A549 (cell line): ENCODE measurements around the gene RUNDC3A.

Experiments used
- CEBPB ChIP-seq, 2 experiments: fragments of >200 bp in 1 of 2; sonication (Bioruptor Twin) in 1 of 2; formaldehyde crosslinking in 1 of 2; IDR thresholded peaks; 2 replicates each; pipeline ENCODE4 v1.6.1; 2012 to 2016
- CHD2 ChIP-seq: fragments of 150-350 bp; IDR thresholded peaks from 2 replicates; pipeline ENCODE4 v1.6.1; 2014; ENCODE audit warnings: low read length; ENCODE audit not compliant: partially characterized antibody
- FOSL2 ChIP-seq, 2 experiments: fragments of 450-650 bp in 1 of 2; fragments of >200 bp in 1 of 2; sonication (Bioruptor Twin) in 1 of 2; formaldehyde crosslinking; IDR thresholded peaks; 2 replicates each; pipeline versions ENCODE4 v1.5.0 to v1.6.1; 2016 to 2020; ENCODE audit warnings: mild to moderate bottlenecking in 1 of 2, moderate library complexity in 1 of 2
- JUN ChIP-seq, 2 experiments: fragments of >200 bp; sonication (Bioruptor Twin); formaldehyde crosslinking; IDR thresholded peaks; 2 replicates in 1 of 2; 3 replicates in 1 of 2; pipeline ENCODE4 v1.6.1; 2016 to 2017
- PHF8 ChIP-seq: fragments of 200-600 bp; sonication (generic); IDR thresholded peaks from 2 replicates; pipeline ENCODE4 v1.6.1; 2016; ENCODE audit warnings: low read depth, mild to moderate bottlenecking, antibody characterized with exemption, moderate library complexity, borderline replicate concordance
- POLR2A ChIP-seq: IDR thresholded peaks from 2 replicates; pipeline ENCODE4 v1.6.1; 2012; ENCODE audit warnings: mild to moderate bottlenecking, low read length
- TP53 ChIP-seq: fragments of 250-450 bp; sonication (Bioruptor Pico); IDR thresholded peaks from 2 replicates; pipeline ENCODE4 v1.5.0; 2021; ENCODE audit warnings: mild to moderate bottlenecking, moderate library complexity
- TF ChIP-seq, protein P1 (sequence below): IDR thresholded peaks from 2 replicates; pipeline ENCODE4 v1.6.1; 2012
- TF ChIP-seq, protein P2 (sequence below): fragments of >200 bp; sonication (Bioruptor Twin); formaldehyde crosslinking; IDR thresholded peaks from 3 replicates; pipeline ENCODE4 v1.5.1; 2016

DNA sequence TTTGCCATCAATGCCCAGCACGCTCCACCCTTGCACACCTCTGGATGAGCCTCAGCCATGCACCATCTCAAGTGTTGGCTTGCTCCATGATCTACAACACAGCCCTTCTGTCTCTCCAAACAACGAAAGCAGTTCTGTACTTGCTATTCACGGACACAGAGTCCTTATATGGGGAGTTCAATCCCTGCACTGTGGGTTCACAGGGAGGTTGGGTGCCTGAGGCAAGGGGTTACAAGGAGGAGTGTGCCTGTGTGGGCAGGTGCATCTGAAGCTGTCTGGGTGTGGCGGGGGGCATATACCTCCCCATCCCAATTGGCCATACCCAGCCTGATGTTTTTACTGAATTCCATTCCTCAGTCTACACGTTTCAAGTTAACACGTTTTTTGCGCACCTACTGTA is 5.6 kb downstream of the RUNDC3A start:
- TF ChIP-seq CEBPB (IDR thresholded peaks at IDR 0.05) (no peak), FOSL2 (IDR thresholded peaks at IDR 0.05) (no peak), FOSL2 (CRISPR knock-in tag; IDR thresholded peaks at IDR 0.05) (no peak), CHD2 (no peak), TP53 (CRISPR knock-in tag) (no peak), PHF8 (no peak), POLR2A (no peak), JUN (IDR thresholded peaks at IDR 0.05) (no peak)
- TF ChIP-seq, protein P1, sequence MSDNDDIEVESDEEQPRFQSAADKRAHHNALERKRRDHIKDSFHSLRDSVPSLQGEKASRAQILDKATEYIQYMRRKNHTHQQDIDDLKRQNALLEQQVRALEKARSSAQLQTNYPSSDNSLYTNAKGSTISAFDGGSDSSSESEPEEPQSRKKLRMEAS, result no peak
- TF ChIP-seq, protein P2, sequence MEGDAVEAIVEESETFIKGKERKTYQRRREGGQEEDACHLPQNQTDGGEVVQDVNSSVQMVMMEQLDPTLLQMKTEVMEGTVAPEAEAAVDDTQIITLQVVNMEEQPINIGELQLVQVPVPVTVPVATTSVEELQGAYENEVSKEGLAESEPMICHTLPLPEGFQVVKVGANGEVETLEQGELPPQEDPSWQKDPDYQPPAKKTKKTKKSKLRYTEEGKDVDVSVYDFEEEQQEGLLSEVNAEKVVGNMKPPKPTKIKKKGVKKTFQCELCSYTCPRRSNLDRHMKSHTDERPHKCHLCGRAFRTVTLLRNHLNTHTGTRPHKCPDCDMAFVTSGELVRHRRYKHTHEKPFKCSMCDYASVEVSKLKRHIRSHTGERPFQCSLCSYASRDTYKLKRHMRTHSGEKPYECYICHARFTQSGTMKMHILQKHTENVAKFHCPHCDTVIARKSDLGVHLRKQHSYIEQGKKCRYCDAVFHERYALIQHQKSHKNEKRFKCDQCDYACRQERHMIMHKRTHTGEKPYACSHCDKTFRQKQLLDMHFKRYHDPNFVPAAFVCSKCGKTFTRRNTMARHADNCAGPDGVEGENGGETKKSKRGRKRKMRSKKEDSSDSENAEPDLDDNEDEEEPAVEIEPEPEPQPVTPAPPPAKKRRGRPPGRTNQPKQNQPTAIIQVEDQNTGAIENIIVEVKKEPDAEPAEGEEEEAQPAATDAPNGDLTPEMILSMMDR, result no peak
